GM06990 (cell line): Measurements from ENCODE around the gene ANTXR2.

Experiments
- DNase-seq: peaks from one replicate; pipeline ENCODE4 v3.0.0-alpha.2; 2011; ENCODE audit not compliant: insufficient read length; ENCODE audit errors: extremely low read depth
- H3K27me3 ChIP-seq: replicated peaks from 2 replicates; pipeline ENCODE4 v1.6.0; 2011; ENCODE audit warnings: low read length; ENCODE audit not compliant: control insufficient read depth, insufficient read depth
- H3K36me3 ChIP-seq: 2 replicates; pipeline ENCODE4 v1.5.1; 2011; ENCODE audit warnings: low read length; ENCODE audit not compliant: control insufficient read depth, insufficient read depth
- H3K4me3 ChIP-seq: replicated peaks from 2 replicates; pipeline ENCODE4 v1.5.1; 2011; ENCODE audit warnings: low read depth, mild to moderate bottlenecking, control low read depth, low read length
- TF ChIP-seq, protein P1 (sequence below): IDR thresholded peaks from 2 replicates; pipeline ENCODE4 v1.5.1; 2011; ENCODE audit warnings: low read length, control low read depth, mild to moderate bottlenecking, inconsistent platforms; ENCODE audit not compliant: insufficient read depth, poor library complexity, severe bottlenecking

The ANTXR2 gene

DNA sequence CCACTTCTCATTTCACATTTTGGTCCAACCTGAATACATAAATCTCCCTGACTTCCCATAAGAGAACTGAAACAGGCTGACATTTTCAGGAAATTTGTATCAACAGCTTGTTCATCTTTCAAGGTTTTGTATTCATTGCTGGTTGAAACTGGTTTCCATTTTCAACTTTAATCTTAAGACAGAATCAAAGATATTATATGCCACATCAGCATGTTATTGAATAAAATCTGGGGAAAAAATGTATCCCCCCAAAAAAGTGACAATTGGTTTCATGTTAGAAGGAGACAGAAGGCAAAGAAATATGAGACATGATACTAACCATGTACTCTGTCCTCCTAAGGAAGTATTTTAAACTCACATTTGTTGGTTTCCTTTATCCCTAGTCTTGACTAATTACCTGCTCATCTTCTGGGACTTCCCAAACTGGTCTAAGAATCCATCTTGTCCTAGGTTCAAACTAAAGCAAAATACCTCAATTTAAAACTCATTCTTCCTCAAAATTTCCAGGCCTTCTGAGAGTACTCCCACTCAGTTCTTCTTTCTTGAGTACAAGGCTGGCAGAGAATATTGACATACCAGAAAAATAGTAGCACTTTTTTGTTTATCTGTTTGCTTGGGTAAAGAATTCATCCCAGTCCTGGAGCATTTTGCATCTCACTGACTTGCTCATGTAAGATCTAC lies 3.1 kb upstream of the ANTXR2 start:
- no peak for DNase-seq
- Histone ChIP-seq H3K27me3 (no peaks in the 10 kb centered on the region), H3K36me3 (no peaks in the 10 kb centered on the region), H3K4me3 (no peak overlapping the region)
- TF ChIP-seq, protein P1, sequence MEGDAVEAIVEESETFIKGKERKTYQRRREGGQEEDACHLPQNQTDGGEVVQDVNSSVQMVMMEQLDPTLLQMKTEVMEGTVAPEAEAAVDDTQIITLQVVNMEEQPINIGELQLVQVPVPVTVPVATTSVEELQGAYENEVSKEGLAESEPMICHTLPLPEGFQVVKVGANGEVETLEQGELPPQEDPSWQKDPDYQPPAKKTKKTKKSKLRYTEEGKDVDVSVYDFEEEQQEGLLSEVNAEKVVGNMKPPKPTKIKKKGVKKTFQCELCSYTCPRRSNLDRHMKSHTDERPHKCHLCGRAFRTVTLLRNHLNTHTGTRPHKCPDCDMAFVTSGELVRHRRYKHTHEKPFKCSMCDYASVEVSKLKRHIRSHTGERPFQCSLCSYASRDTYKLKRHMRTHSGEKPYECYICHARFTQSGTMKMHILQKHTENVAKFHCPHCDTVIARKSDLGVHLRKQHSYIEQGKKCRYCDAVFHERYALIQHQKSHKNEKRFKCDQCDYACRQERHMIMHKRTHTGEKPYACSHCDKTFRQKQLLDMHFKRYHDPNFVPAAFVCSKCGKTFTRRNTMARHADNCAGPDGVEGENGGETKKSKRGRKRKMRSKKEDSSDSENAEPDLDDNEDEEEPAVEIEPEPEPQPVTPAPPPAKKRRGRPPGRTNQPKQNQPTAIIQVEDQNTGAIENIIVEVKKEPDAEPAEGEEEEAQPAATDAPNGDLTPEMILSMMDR = no peak

DNA sequence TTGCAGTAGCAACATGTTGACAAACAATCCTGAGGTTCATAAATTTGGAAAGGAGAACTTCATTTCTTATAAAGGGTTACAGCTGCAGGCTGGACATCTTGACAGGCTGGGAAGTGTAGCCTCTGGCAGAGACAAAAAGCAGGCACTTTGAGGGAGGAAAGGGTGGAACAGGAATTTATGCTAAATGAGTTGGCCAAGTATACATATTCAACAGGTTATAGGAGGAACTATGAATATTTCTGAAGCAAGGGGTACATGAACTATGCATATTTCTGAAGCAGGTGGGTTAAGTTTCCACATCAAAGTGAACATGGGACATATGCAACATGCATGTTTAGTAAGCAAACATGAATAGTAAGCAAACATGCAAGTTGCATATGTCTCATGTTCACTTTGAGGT lies 1.6 kb upstream of the ANTXR2 start:
- Histone ChIP-seq H3K36me3 (no peaks in the 10 kb centered on the region), H3K27me3 (no peaks in the 10 kb centered on the region), H3K4me3 (no peak overlapping the region)
- no peak for DNase-seq
- TF ChIP-seq, protein P1 = no peak

DNA sequence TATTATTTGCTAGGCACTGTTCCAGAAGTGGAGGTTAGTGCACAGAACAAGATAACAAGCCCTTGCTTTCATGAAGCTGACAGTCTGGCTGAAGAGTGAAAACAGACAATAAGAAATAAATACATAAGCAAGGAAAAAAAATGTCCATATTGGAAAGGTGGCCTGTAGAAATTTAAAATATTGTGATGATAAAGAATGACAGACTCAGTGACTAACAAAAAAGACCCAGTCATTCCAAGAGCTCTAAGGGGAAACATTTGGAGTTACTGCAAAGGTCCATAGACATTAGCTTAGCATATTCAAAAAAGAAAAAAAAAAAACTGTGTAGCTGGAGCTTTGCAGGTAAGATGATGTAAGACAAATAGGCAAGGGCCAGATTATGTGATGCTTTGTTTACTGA lies 1.0 kb upstream of the ANTXR2 start:
- H3K4me3 ChIP-seq = no peak overlapping the region
- TF ChIP-seq, protein P1 = no peak
- no peak for DNase-seq
- H3K36me3 ChIP-seq = no peaks in the 10 kb centered on the region
- no peaks in the 10 kb centered on the region for H3K27me3 ChIP-seq

DNA sequence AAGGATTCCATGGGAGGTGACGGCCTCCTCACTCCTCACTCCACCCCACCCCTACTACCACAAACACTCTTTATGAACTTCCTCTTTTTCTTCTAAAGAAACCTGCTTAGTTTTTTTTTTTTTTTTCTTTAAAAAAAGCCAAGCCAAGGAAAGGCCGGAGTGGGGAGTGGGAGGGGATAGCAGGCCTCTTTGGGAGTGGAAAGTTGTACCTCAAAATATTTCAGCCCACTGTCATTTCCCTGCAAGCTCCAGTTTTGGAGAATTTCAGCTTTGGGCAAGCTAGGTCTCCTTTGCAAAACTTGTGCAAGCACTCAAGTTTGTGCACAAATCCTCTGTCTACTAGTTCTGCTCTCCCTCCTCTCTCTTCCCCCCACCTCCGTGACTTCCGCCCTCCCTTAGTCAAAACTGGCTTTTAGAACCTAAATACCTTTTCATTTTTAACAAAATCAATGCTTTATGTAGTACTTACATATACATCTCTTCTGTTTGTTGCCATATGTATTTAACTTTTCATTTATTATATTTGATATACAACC lies 512 bp upstream of the ANTXR2 start:
- DNase-seq = peak; percentile 39
- H3K4me3 ChIP-seq = peak overlapping the region; percentile 87
- no peaks in the 10 kb centered on the region for H3K36me3 ChIP-seq
- H3K27me3 ChIP-seq = no peaks in the 10 kb centered on the region
- TF ChIP-seq, protein P1 = no peak

DNA sequence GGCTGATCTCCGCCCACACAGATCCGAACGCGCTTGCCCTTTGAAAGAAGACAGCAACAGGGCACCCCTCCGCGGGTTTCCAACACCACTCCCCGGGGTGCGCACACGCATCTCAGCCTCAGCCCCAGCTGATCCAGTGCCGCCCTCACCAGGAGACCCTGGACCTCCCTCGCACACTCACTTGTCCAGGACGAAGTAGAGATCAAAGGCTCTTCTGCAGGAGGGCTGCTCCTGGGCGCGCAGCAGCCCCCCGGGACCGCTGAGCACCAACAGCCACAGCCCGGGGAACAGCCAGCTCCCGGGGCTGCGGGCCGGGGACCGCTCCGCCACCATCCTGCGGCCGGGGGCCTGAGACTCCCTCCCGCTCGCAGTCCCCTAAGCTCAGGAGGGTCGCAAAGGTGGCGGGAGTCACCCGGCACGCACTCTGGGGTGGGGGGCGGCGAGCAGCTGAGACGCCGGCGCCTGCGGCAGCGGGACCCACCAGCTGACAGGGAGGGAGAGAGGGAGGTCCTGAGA lies 743 bp downstream of the ANTXR2 start:
- peak; percentile 47 for DNase-seq
- Histone ChIP-seq H3K27me3 (no peaks in the 10 kb centered on the region), H3K36me3 (no peaks in the 10 kb centered on the region), H3K4me3 (peak overlapping the region; percentile 87)
- TF ChIP-seq, protein P1 = no peak
